HG02840 (cell line): ENCODE data around the gene TTC33.

ENCODE experiments used
- ATAC-seq: cut with Tn5 transposase; IDR thresholded peaks from one replicate; pipeline ENCODE4 v1.9.1; 2021; ENCODE audit warnings: mild to moderate bottlenecking, moderate library complexity, moderate number of reproducible peaks; ENCODE audit not compliant: unreplicated experiment, low FRiP score

TTC33 gene

DNA sequence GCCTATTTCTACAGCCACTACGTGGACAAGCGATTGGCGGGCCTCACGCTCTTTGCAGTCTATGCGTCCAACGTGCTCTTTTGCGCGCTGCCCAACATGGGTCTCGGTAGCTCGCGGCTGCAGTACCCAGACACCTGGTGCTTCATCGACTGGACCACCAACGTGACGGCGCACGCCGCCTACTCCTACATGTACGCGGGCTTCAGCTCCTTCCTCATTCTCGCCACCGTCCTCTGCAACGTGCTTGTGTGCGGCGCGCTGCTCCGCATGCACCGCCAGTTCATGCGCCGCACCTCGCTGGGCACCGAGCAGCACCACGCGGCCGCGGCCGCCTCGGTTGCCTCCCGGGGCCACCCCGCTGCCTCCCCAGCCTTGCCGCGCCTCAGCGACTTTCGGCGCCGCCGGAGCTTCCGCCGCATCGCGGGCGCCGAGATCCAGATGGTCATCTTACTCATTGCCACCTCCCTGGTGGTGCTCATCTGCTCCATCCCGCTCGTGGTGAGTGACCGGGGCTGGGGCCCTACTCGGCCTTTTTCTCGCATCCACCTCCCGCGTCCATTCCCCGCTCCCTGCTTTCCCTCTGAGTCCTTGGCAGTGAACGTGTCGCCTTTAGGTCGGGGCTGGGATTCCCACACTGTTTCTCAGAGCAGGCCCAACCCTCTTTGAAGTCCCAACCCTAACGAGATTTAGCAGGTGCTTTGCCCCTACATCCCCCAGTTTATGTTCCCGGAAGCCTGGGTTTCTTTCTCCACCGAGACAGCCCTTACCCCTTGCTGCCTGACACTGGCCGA is 74.2 kb downstream of the TTC33 start:
- ATAC-seq, result no peak

- no peak for ATAC-seq
Observed at GRCh38 chr5:40680741-40681362, 74.9 kb downstream of the TTC33 start.

DNA sequence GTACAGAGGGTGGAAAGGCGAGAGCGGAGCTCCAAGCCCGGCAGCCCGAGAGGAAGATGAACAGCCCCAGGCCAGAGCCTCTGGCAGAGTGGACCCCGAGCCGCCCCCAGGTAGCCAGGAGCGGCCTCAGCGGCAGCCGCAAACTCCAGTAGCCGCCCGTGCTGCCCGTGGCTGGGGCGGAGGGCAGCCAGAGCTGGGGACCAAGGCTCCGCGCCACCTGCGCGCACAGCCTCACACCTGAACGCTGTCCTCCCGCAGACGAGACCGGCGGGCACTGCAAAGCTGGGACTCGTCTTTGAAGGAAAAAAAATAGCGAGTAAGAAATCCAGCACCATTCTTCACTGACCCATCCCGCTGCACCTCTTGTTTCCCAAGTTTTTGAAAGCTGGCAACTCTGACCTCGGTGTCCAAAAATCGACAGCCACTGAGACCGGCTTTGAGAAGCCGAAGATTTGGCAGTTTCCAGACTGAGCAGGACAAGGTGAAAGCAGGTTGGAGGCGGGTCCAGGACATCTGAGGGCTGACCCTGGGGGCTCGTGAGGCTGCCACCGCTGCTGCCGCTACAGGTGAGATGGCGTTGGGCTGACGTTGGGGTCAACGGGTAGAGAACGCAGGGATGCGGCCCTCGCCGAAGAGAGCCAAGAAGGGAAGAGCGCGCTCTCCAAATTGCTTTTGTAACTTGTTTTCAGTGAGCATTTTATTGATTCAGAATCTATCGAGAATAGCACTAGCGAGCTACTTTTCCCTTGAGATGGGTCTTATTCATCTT is 75.7 kb downstream of the TTC33 start, which contains the start of gene PTGER4:
Gene PTGER4, plus strand, starts transcription at position 3 of the 769 bp plus-strand sequence. CDS start 1,079 bp downstream, outside the sequence.
- ATAC-seq, result peak; percentile 35

DNA sequence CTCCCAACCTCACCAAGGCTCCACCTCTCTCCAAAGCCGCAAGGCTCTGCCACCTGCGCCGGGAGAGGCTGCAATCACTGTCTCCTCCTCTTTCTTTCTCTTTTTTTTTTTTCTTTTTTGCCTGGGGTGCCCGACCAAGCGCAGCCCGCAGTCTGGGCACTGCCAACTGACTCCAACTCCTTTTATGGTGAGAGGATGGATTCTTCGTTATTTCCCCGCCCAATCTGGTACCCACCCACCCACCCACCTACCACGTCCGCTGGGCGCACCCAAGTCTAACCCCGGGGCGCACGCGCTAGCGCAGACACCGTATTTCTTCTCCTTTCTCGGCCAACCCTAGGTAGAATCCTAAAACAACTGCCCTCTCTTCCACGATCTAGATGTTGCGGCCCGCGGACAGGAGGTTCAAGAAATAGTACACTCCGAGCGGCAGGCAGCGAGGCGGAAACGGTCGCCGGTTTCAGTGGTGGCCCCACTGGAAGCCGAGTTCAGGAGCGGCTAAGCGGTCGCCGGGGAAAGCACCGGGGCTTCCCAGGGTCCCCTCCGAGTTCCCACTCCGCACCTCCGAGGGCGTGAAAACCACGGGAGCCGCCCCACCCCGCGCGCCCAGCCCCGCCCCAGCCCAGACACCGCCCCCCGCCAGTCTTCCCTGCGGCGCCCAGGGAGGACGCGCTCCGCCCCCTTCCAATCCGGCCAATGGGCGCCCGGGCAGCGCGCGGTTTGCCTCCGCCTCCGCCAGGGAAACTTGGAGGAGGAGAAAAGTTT is 76.4 kb downstream of the TTC33 start:
- ATAC-seq, result peak; percentile 75

- no peak for ATAC-seq
Observed at GRCh38 chr5:40678460-40679147, 77.2 kb downstream of the TTC33 start.

GRCh38 chr5:40678026-40678425 is 77.7 kb downstream of the TTC33 start:
- no peak for ATAC-seq

DNA sequence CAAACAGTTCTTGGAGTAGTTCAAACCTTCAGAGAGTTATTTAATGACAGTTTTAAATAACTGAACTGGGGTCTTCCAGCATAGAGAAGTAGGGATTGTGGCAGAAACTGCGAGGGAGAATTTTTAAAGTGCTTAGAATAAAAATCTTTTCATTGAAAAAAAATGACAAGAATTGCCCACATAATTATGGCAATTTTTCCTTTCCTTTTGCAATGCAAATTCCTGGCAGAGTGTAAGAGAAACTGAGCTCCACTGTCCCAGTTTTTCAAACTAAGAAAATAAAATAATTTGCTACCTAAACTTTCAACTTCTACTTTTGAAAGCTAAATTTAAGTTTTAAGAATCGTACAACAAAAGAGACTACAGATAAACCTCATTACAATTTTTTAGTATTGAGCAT is 78.3 kb downstream of the TTC33 start:
- no peak for ATAC-seq

- ATAC-seq, result no peak
Observed at GRCh38 chr5:40676613-40677343, 79.0 kb downstream of the TTC33 start.

- ATAC-seq, result no peak
Observed at GRCh38 chr5:40675396-40676133, 80.2 kb downstream of the TTC33 start.

- ATAC-seq, result no peak
Observed at GRCh38 chr5:40674661-40675235, 81.0 kb downstream of the TTC33 start.

DNA sequence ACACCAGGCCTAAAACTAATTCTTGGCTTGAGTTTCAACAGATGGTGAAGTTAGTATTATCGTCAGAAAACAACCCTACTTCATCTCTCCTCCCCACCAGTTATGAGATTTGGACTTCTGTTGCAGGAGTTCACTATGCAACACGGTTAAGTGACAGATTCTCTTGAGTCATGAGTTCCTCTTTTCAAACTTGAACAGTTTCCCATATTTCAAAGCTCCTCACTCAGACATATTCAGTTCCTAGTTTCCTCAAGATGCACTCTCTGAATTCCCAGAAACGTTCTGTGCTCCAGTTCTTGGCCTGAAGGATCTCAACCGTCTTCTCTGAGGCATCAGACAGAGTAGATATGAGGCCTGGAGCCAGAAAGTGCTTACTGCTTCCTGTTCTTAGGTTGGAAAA is 83.3 kb downstream of the TTC33 start:
- no peak for ATAC-seq

GRCh38 chr5:40669606-40670390 is 86.0 kb downstream of the TTC33 start:
- no peak for ATAC-seq

DNA sequence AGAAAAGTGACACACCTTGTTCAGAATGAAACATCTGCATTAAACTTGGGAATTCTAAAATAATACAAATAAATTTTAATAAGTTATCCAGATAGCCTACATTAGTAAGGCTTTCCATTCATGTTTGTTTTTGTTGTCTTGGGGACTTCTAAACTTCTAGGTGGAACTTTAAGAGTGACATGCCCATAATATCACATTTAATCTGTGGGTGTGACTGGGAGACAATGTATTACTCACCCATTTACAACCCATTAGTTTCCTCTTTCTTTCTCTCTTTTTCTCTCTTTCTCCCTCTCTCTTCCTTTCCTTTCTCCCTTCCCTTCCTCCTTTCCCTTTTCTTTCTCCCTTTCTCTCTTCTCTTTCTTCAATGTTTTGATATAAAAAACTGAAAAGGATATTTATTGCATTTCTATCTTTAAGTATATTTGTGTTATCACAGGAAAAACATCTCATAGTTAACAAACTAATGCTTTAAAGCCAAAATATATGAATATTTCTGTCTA is 88.5 kb downstream of the TTC33 start:
- no peak for ATAC-seq

DNA sequence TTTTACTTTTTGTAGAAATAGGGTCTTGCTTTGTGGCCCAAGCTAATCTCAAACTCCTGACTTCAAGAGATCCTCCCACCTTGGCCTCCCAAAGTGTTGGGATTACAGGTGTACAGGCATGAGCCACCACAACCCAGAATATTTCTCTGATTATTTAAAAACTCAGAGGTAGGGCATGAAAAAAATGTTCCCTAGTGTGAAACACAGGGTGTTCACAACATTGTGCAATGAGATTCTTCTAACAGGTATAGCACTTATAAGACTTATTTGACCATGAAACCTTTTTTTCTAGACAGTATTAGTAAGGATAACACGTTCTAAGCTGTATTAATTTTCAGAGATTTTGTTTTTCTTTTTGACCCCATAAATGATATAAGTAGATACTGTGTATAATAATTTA is 89.1 kb downstream of the TTC33 start:
- no peak for ATAC-seq

GRCh38 chr5:40665635-40666298 is 90.0 kb downstream of the TTC33 start:
- no peak for ATAC-seq

GRCh38 chr5:40660751-40661150 is 95.0 kb downstream of the TTC33 start:
- no peak for ATAC-seq

DNA sequence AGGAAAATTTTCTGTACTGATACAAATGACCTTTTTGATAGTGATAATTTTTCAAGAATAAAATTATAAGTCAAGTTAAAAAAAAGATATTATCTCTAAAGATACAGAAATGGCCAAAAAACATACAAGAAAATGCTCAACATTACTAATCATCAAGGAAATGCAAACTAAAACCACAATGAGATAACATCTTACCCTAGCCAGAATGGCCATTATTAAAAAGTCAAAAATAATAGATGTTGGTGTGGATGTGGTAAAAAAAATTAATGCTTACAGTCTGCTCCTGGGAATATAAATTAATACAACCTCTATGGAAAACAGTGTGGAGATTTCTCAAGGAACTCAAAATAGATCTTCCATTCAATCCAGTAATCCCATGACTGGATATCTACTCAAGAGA is 99.0 kb downstream of the TTC33 start:
- ATAC-seq, result no peak
